HG02623 (cell line): ENCODE results near the gene KLF7.

Experiments used
- ATAC-seq: cut with Tn5 transposase; IDR thresholded peaks from one replicate; pipeline ENCODE4 v1.9.1; 2021; ENCODE audit warnings: moderate library complexity; ENCODE audit not compliant: unreplicated experiment

Gene KLF7

DNA sequence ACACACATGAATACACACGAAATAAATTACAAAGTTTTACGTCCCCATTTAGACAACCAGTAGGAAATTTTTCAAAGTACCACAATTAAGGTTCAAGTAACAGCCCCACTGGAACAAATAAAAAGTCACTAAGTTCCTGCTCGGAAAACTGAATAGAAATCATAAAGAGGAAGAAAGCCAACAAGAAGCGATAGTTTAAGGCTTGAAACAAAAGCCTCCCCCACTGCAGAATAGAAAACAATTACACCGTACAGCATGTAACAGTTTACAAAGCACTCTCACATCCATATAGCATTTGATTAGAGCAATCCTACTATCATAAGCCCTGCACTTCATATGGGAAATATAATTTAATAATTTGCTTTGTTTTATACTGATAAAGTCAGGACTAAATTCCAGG is 15.5 kb downstream of the KLF7 start:
- no peak for ATAC-seq

DNA sequence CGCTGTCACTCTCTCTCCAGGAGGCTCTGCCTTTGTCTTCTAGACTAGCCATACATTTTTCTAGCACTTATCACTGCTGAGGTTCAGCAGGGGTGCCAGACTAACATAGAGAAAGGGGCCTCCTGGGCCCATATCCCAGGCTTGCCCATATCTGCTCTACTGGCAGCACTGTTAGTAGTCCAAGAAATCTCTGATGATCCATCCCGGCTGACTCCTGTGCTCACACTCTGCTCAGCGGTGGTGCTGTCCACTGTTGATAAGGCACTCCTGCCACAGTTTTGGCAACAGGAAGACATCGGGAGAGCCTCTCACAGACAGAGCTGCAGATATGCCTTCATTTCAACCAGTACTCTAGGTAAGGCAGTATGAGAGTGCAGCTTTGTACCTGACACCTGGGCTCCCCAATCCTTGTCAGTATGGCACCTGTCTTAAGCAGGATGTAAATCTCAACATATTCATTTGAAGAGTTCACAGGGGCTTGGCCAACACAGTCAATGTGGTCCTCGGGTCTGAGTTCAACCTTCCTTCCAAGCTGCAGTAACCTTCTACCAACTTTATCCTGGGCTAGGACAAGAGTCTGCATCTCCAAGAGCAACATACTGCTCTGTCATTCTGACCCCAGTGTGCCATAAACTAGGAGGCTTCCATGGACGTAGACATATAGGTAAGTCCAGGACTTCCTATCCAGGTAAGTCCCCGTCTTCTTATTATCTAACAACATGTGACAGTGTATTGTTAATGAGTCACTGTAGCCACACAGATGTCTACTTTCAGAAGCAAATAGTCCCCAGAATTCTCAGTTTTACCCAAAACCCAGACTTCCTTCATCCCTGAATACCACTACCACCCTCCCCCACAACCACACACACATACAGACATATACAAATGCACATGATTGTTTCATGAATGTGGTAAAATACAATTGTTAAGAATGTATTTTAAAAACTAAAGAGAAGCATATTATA is 16.2 kb downstream of the KLF7 start:
- peak; percentile 87 for ATAC-seq

DNA sequence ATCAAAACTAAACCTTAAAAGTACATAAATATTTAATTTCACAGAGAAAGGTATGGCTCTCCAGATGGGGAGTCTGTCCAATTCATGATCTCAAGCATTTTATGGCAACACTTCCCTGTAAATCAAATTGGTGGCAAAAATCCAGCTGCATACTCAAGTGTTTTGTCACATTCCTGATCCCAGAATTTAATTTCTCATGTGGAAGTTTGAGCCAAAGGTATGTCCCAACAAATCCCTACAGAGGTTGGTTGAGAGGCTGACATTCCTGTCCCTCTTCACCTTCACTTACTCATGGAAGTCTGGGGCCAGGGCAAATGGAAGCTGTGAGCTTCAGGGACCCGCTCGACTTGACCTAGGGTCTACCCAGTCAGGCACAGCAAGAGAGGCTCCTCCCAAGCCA is 17.7 kb downstream of the KLF7 start:
- no peak for ATAC-seq

DNA sequence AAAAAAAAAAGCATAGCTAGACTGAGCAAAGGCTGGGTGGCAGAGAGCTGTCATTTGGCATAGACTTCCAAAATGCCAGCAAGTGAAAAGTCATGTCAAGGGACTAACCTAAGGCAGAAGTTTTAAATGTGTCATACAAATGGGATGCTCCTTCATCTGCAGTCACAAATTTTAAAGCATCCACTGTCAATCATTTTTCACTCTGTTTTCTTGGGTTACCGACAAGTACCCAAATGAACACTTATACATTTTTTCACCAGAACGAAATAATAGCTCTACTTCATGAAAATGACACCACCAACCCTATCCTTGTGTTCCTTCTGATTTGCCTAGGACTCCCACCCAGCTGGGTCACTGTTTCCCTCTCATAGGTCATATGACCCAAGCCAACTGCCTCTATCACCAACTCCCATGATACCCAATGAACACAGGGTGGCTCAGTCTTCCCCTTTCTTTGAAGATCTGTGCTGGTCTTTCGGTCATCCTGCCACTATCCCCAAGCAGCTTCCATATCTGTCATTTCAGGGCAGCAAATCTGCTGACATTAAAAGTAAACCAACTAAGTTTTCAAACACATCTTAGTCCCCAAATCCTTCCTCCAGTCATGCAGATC is 21.5 kb downstream of the KLF7 start:
- ATAC-seq: no peak

DNA sequence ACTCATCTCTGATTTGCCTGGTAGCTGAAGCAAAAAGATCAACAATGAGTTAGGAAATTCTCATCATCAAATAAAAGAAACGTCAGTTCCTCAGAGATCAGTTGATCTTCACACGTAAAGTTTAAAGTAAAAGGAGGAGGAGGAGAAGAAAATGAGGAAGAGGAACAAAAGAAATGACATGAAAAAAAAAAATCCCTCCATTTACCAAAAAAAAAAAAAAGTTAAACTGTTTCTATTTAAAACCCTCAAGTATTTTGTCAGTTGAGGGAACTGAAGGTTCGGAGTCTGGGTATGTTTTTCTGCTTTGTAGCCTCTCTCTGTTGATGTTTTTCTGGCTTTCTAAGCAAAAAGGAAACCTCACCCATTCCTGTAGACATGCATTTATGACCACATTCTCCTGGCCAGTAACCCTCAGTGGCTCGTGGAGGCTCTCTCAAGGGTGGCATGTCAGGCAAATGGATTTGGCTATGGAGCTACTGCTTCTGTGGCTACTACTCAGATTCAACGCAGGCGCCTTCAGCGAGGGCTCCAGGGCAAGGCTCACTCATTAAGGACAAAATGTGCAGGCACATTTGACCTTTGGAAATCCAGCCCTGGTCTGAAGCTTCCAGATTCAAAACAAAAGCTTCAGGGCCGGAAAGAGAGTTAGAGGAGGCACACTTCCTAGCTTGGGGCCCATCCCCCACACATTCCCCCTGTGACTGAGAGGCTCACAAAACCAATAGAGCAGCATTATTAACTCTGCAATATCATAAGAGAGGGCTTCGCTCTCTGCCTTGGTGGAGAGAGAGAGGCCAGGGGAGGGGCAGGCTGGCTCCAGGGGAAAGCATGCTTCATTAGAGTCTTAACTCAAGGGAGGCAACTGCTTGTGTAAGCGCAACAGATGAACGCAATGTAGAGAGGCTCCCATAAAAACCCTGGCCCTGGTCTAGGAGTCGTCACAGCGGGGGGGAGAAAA is 22.3 kb downstream of the KLF7 start:
- ATAC-seq: peak; percentile 44

DNA sequence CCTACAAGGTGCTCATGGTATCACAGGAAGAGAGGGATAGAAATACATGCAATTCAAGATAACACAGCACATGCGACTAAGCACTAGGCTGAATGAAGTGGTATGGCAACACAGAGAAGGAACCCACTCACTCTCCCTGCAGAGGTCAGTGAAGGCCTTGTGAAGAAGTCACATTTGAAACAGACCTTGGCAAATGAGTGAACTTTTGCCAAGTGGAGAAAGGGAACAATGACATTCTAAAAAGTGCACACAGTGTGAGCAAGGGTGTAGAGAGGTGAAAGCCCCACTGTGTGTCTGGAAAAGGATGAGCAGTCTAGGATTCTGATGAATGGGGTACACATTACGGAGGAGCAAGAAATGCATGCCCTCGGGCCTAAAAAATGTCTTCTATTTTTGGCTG is 23.3 kb downstream of the KLF7 start:
- peak; percentile 38 for ATAC-seq

DNA sequence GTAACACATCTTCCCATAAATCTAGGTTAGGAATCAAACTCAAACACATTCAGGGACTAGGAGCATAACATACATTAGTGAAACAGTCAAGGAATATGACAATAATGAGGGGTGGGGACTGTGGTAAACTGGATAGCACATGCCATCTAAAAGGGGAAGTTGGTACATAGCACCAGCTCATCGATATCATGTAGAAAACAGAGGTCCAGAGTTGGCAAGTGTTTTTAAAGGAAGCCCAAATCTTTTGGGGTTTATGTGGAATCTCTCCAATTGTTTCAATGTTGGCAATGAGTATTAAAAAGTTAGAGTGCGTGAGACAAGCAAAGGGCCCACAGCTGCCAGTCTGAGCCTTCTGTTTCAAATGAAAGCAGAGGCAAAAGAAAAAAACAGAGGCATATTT is 24.4 kb downstream of the KLF7 start:
- ATAC-seq: no peak

DNA sequence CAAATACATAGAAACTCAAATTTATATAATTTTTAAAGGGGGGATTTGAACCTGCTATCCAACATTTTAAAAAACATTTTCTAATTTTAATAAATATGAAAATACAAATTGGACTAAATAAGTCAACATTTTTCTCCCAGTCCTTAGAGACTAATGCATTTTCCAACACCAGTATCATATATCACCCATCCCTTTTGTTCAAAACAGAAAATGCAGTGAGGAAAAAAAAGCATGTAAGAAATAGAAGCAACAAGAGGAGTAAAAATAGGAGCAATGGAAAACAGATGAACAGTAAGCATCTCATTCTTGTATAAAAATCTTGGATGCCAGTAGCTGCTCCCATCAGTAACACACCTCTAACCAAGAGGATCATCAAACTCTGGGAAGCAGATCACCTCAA is 25.5 kb downstream of the KLF7 start:
- ATAC-seq: no peak

DNA sequence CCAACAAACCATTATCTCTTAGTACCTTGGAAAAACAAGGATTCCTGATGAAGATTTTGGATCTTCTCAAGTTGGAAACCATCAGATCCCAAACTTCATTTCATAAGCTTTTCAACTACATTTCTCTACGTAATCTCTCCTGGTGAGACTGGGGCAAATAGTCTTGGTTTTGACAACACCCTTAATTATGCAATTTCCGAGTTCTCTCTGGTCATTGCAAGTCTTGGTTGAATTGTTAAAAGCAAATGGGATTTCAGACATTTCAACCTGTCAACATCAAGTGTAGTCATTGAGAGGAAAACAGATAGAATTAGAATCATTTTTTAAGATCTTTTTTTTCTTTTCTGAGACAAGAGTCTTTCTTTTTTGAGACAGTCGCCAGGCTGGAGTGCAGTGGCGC is 26.2 kb downstream of the KLF7 start:
- ATAC-seq: no peak

DNA sequence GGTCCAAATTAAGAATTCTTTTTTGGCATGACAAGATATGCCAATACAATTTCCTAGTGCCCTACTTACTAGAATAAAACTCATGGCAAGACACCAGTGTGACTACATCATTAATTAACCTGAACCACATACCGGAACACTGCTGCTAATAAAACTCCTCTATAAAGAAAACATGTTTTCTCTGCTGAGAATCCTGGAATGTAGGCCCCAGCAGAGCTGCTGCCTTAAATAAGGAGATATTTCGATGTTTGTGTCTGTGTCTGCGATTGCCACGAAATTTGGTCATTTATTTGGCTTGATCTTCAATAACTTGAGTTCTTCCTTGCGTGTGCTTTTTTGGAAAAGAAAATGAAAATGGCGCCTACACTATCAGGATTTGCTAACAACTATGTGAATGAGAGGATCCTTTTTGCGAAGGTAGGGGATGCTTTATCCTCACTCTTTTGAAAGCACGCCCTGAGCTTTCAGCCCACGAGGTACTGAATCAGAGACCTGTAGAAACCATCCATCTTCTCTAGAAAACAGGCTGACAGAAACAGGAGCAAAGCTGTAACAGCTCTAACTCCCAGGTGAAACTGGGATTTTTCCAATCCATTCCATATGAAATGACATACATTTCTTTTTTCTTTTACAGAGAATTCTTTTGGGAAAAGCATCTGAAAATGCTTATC is 27.0 kb downstream of the KLF7 start:
- ATAC-seq: no peak

DNA sequence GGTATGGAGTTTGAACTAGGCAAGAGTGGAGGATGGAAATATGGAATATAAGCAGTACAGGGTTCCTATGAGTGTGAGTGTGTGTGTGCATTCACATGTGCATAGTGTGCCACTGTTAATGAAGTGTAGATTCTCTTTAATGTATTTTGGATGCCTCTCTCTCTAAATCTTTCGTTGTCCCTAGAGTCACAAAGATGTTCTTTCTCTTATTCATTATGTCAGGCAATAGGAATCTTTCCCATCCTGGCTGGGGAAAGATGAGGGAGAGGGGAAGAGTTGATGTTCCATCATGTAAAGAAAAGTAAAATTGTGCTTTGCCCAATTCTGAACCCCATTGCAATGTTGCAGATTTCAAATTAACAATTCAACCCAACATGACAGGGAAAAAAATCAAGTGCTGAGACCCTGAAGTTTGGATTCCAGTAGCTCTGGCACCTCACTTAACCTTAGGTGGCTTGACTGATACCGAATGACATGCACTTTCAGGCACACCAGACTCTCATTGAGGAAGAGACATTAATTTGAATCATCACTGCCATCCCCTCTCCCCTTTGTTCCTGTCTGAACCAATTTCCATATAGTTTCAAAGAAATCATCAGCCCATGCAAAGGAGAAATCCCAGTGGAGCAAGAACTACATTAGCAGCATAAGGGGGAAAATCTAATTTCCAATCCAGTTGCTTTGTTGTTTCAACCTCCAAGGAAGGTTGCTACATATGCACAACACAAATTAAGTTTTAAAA is 28.0 kb downstream of the KLF7 start:
- ATAC-seq: no peak

DNA sequence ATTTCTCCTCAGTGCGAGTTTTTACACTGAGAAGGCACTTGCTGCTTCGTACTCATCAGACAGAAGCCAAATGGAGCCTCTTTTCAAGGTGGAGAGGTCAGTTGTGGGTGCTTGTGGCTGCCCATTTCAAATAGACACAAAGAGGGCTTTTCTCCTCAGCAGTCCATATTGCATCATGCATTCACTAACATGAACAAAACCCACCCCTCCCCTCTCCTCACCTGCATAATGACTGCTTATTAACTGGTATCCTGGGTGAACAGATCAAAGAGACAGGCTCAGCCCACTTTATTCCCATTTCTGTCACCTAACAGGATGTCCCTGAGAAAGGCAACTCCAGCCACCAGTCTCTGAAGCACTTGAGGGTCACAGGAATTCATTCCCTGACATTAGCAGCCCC is 28.9 kb downstream of the KLF7 start:
- no peak for ATAC-seq

DNA sequence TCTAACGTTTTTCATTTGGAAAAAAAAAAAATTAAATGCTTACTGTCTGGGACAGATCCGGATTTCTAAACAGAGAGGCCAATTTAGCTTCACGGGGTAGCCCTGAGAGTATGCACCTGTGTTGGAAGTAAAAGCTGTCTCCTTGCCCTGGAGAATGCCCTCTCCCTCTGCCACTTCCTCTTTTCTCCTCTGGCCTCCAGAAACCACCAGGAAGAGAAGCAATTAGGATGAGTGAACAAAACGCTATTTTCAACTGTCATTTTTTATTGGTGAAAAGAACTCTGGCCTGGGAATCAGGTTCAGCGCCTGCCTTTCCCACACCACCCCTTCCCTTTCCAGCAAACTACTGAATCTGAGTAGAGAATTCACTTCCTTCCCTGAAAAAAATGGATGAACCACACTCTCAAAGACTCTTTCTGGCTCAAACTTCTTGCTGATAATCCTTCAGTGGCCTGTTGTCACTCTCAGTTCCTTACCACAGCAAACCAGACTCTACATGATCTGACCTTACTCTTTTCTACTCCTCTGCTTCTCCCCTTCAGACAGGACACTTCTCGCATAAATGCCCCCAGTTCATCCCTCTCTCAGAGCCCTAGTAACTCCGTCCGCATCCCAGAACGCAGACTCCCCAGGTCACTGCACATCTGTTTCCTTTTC is 29.8 kb downstream of the KLF7 start:
- no peak for ATAC-seq

DNA sequence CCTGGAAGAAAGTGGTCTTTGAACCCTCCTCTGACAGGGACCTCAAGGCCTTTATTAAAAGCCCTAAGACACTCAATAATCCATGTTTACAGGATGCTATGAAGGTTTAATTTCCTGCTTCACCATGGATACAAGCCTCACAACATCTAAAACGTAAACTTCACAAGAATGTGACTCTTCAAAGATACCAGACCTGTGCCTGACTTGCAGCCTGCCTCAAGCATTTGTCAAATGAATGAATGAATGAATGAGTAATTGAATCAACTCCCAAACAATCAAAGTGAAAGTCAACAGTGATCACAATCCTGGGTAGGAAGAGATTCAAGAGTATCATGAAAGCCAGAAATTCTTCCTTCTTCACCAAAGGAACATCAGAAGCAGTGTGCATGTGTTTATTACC is 30.4 kb downstream of the KLF7 start:
- ATAC-seq: no peak

DNA sequence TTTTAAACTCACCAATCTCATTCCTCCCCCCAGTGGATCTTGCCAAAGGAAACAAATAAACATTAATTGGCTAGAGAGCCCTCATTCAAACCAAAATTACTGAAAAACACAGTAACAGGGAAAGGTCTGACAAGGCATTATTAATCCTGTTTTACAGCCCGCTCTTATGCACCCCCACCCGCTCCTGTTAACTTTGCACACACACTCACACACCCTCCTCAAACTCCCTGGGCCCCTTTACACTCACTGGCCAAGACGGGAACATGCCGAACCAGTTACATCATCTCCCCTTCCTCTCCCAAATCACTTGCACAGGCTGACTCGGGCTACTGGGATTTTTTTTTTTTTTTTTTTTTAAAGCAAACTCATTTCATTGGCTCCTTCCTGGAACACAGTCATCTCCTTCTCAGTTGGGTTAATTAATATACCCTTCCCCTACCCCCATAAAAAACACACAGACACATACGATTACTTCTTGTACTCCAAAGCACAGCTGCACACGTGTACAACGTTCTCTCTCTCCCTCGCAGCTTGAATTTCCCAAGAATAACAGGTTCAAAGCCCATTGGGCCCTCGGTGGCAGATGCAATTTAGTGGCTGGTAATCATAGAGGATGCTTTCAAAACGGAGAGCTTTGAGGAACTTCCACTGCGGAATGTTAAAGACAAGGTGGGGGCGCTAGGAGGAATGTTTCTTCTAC is 31.8 kb downstream of the KLF7 start:
- no peak for ATAC-seq

DNA sequence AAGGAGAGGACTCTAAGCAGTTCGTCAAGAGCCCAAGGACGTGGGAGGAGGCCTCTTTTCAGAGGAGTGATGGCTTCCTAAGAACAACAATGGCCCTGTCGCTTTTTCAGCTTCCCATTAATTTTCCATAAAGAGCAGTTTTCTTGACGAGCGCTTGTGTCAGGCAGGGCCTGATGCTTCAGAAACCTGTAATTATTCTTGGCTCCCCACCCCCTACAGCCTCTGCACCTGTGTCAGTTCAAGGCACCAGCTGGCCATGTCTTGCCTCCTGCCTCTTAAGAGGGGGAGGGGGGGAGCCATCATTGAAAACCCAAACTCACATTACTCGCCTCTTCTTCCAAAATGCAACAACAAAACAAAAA is 32.3 kb downstream of the KLF7 start:
- ATAC-seq: no peak

DNA sequence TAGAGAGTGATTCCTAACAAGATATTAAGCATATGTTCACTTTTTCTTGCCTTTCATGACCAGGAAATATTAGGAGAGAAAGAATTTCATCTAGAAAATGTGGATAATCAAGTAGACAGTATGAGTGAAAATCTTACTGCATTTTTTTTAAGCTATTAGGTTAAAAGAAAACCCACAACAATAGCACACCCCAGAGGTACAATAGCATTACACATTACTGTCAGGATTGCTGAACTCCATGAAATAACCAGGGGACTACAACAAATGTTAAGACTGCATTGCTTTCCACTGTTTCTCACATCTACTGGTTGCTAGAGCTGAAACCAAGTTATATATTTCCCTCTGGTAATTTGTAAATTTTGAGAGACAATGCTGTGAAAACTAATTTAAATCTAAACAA is 33.7 kb downstream of the KLF7 start:
- no peak for ATAC-seq

DNA sequence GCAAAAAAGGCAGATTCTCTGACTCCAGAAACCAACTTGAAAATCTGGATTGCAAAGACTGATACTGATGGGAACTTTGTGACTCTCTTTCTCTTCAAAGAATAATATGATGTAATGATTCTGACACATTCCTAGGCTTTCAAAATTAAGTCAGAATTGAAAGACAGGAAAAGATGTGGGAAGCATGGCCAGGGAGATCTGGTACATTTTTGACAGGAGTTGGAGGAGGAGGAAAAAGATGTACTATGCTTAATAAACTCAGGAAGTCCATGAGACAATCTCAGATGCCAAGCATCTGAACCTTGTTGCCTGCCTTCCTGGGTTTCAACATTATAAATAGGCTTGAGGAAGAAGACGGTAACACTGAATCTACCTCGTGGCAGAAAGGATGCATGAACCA is 34.2 kb downstream of the KLF7 start:
- no peak for ATAC-seq

DNA sequence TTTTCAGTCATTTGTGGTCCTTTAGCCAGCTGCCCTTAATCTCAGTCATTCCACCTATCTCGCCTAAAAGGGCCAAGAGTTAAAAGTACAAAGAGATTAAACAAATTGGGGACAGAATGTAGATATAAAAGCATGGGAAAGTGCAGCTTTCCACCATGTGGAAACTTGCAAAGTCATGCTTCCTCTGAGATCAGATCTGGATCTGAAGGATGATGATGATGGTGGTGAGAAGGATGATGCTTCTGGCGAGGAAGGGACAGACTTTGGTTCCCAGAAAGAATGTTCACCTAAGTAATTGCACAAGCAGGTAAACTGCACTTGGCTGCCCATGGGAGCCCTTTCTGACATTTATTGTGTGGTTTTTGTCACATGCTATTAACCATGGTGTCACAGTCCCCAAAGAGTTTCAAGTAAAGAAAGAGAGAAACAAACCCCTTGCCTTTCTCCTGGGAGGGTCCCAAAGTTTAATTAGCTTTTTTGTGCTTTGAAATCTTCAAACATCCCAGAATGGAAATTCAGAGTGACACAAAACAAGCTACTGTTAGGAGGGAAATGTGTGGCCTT is 34.7 kb downstream of the KLF7 start:
- no peak for ATAC-seq
